MM.1S (cell line): Measurements from ENCODE around the gene CCL2.

ENCODE experiments used
- DNase-seq: peaks from one replicate; pipeline ENCODE4 v3.0.0-alpha.2; 2015
- H2AFZ ChIP-seq: fragments of 300-600 bp; sonication (generic); 2 replicates; pipeline ENCODE4 v1.6.0; 2016; ENCODE audit warnings: antibody characterized with exemption, low read length
- H3F3A ChIP-seq: fragments of 300-600 bp; sonication (generic); 2 replicates; pipeline ENCODE4 v1.6.1; 2016; ENCODE audit warnings: mild to moderate bottlenecking, antibody characterized with exemption, low read length, moderate library complexity, mixed read lengths; ENCODE audit not compliant: insufficient read depth
- H3K27ac ChIP-seq: fragments of 300-600 bp; sonication (generic); 2 replicates; pipeline ENCODE4 v1.5.1; 2016; ENCODE audit warnings: mild to moderate bottlenecking, low read length
- H3K27me3 ChIP-seq: fragments of 300-600 bp; sonication (generic); replicated peaks from 2 replicates; pipeline ENCODE4 v1.6.0; 2016; ENCODE audit warnings: low read length; ENCODE audit not compliant: insufficient read depth
- H3K36me3 ChIP-seq: fragments of 300-600 bp; sonication (generic); replicated peaks from 2 replicates; pipeline ENCODE4 v1.6.1; 2016; ENCODE audit warnings: mild to moderate bottlenecking, low read length, mixed read lengths; ENCODE audit not compliant: insufficient read depth
- H3K4me1 ChIP-seq: fragments of 300-600 bp; sonication (generic); 2 replicates; pipeline ENCODE4 v1.6.1; 2016; ENCODE audit warnings: low read length, mixed read lengths
- H3K4me2 ChIP-seq: fragments of 300-600 bp; sonication (generic); 2 replicates; pipeline ENCODE4 v1.6.0; 2016; ENCODE audit warnings: low read depth, low read length
- H3K4me3 ChIP-seq: fragments of 300-600 bp; sonication (generic); 2 replicates; pipeline ENCODE4 v1.5.1; 2016; ENCODE audit warnings: low read length, mixed read lengths
- H3K79me2 ChIP-seq: fragments of 300-600 bp; sonication (generic); 2 replicates; pipeline ENCODE4 v1.6.1; 2016; ENCODE audit warnings: mixed run types, low read length, mixed read lengths
- H3K9ac ChIP-seq: fragments of 300-600 bp; sonication (generic); 2 replicates; pipeline ENCODE4 v1.6.1; 2016; ENCODE audit warnings: low read length, mixed read lengths
- H3K9me2 ChIP-seq: fragments of 300-600 bp; sonication (generic); replicated peaks from 2 replicates; pipeline ENCODE4 v1.6.1; 2016; ENCODE audit warnings: mild to moderate bottlenecking, low read length, mixed read lengths; ENCODE audit not compliant: insufficient read depth
- H3K9me3 ChIP-seq: fragments of 300-600 bp; sonication (generic); replicated peaks from 2 replicates; pipeline ENCODE4 v1.6.1; 2016; ENCODE audit warnings: mild to moderate bottlenecking, low read length, mixed read lengths; ENCODE audit not compliant: insufficient read depth
- H4K20me1 ChIP-seq: fragments of 300-600 bp; sonication (generic); 2 replicates; pipeline ENCODE4 v1.6.1; 2016; ENCODE audit warnings: mild to moderate bottlenecking, low read length, moderate library complexity, mixed read lengths; ENCODE audit not compliant: insufficient read depth
- CTCF ChIP-seq: fragments of 300-600 bp; sonication (generic); IDR thresholded peaks from 2 replicates; pipeline ENCODE4 v1.5.1; 2016; ENCODE audit warnings: antibody characterized with exemption, low read length, mixed read lengths
- EZH2 ChIP-seq: fragments of 300-600 bp; sonication (generic); optimal IDR thresholded peaks from 2 replicates; pipeline ENCODE3; 2017; ENCODE audit warnings: low read depth, mild to moderate bottlenecking, antibody characterized with exemption, low read length, mixed read lengths
- EZH2phosphoT487 ChIP-seq: fragments of 300-600 bp; sonication (generic); IDR thresholded peaks from 2 replicates; pipeline ENCODE4 v1.6.1; 2018; ENCODE audit warnings: antibody characterized with exemption, low read length

Gene CCL2

GRCh38 chr17:34230342-34230741 is 24.7 kb upstream of the CCL2 start:
- H4K20me1 ChIP-seq = no peaks in the 10 kb centered on the region
- DNase-seq = no peak
- H3K9ac ChIP-seq = no peak overlapping the region
- H3K9me2 ChIP-seq = no peaks in the 10 kb centered on the region
- no peak overlapping the region for H3K4me3 ChIP-seq
- H3F3A ChIP-seq = no peaks in the 10 kb centered on the region
- H2AFZ ChIP-seq = no peak overlapping the region
- no peaks in the 10 kb centered on the region for H3K4me1 ChIP-seq
- H3K27ac ChIP-seq = no peak overlapping the region
- TF ChIP-seq EZH2phosphoT487 = no peak
- TF ChIP-seq EZH2 = no peak
- no peak for TF ChIP-seq CTCF
- H3K79me2 ChIP-seq = no peaks in the 10 kb centered on the region
- no peak overlapping the region for H3K4me2 ChIP-seq
- H3K36me3 ChIP-seq = no peaks in the 10 kb centered on the region
- no peaks in the 10 kb centered on the region for H3K9me3 ChIP-seq
- no peaks in the 10 kb centered on the region for H3K27me3 ChIP-seq

- Histone ChIP-seq H4K20me1 (no peaks in the 10 kb centered on the region), H3K79me2 (no peaks in the 10 kb centered on the region), H3K4me2 (no peak overlapping the region), H3K9me3 (no peaks in the 10 kb centered on the region), H3K27ac (no peak overlapping the region), H3F3A (no peaks in the 10 kb centered on the region), H3K36me3 (no peaks in the 10 kb centered on the region), H3K4me3 (no peak overlapping the region), H3K27me3 (no peaks in the 10 kb centered on the region), H3K4me1 (no peaks in the 10 kb centered on the region), H3K9me2 (no peaks in the 10 kb centered on the region), H3K9ac (no peak overlapping the region), H2AFZ (no peak overlapping the region)
- no peak for DNase-seq
- TF ChIP-seq CTCF (no peak), EZH2 (no peak), EZH2phosphoT487 (no peak)
These were observed 20.5 kb upstream of the CCL2 start for GRCh38 chr17:34234616-34235015.

GRCh38 chr17:34235389-34236028 is 19.6 kb upstream of the CCL2 start:
- H2AFZ ChIP-seq = no peak overlapping the region
- H3F3A ChIP-seq = no peaks in the 10 kb centered on the region
- no peaks in the 10 kb centered on the region for H3K79me2 ChIP-seq
- no peaks in the 10 kb centered on the region for H3K4me1 ChIP-seq
- H3K9me3 ChIP-seq = no peaks in the 10 kb centered on the region
- no peaks in the 10 kb centered on the region for H4K20me1 ChIP-seq
- no peak for DNase-seq
- H3K4me3 ChIP-seq = no peak overlapping the region
- H3K9ac ChIP-seq = no peak overlapping the region
- H3K9me2 ChIP-seq = no peaks in the 10 kb centered on the region
- no peaks in the 10 kb centered on the region for H3K36me3 ChIP-seq
- no peak for TF ChIP-seq EZH2
- no peak for TF ChIP-seq EZH2phosphoT487
- no peak for TF ChIP-seq CTCF
- H3K27ac ChIP-seq = no peak overlapping the region
- no peak overlapping the region for H3K4me2 ChIP-seq
- H3K27me3 ChIP-seq = no peaks in the 10 kb centered on the region
